Measurements from ENCODE around the gene ALG8. TPM values are rescaled to one million over a fixed set of nuclear protein-coding genes. Genes with fewer than 3 reads are reported as not detected.

ALG8 gene
- total RNA-seq, 1 experiment from 2014 or later = 97.0 TPM

- H3K9me3 ChIP-seq (ENCODE audit: control insufficient read depth, insufficient read depth, low read depth, low read length) = no peaks in the 10 kb centered on the region
- no peak for TF ChIP-seq SIN3A (IDR thresholded peaks at IDR 0.05; ENCODE audit: borderline replicate concordance, insufficient read depth, low read depth, low read length)
- TF ChIP-seq POLR2AphosphoS5 (IDR thresholded peaks at IDR 0.05; ENCODE audit: low read depth, low read length) = no peak
- no peak for TF ChIP-seq TCF7L2 (IDR thresholded peaks at IDR 0.05; ENCODE audit: low read depth, low read length)
- TF ChIP-seq REST (IDR thresholded peaks at IDR 0.05; ENCODE audit: insufficient read depth in 1 of 2, low read depth in 2 of 2, low read length in 1 of 2) = no peak
- TF ChIP-seq CTCF (IDR thresholded peaks at IDR 0.05) = no peak
- POLR2A ChIA-PET = no interaction called here
- intact Hi-C loops (cut with micrococcal nuclease; ENCODE audit: unreplicated experiment) = no loop called here
- H3K4me1 ChIP-seq (ENCODE audit: control insufficient read depth, insufficient read depth, low read length) = no peaks in the 10 kb centered on the region
- DNase-seq (ENCODE audit: low read depth, low spot score) (no peak), ATAC-seq (no peak)
- in situ Hi-C loops (cut with HindIII; ENCODE audit: low pct_unique_long_range_greater_than_20kb, low sequenced_read_pairs) = no loop called here
- no peak overlapping the region for H3K4me3 ChIP-seq (ENCODE audit: low read depth in 2 of 2, low read length in 2 of 2)
- H3K27ac ChIP-seq (ENCODE audit: low read length) = no peak overlapping the region
- no peaks in the 10 kb centered on the region for H3K27me3 ChIP-seq (ENCODE audit: control insufficient read depth, insufficient read depth, low read length)
- peaks cover 14% of the 10 kb centered on the region; the same call in 1 of the 2 replicates for H3K36me3 ChIP-seq (ENCODE audit: control insufficient read depth, insufficient read depth, low read length)
- BruUV-seq (replicated peaks) = no TSS peak
- CTCF ChIA-PET = interaction anchor here (0.7 kb wide), 1 partner anchor 76 kb away, joined by 8 read pairs; no protein-coding TSS in a partner anchor
These were observed 12.0 kb downstream of the ALG8 start for GRCh38 chr11:78127403-78127802.

GRCh38 chr11:78112582-78113275 is 26.7 kb downstream of the ALG8 start:
- CTCF ChIA-PET = no interaction called here
- DNase-seq (ENCODE audit: low read depth, low spot score) = no peak
- intact Hi-C loops (cut with micrococcal nuclease; ENCODE audit: unreplicated experiment) (no loop called here), in situ Hi-C loops (cut with HindIII; ENCODE audit: low pct_unique_long_range_greater_than_20kb, low sequenced_read_pairs) (no loop called here)
- H3K27me3 ChIP-seq (ENCODE audit: control insufficient read depth, insufficient read depth, low read length) = no peaks in the 10 kb centered on the region
- no TSS peak for BruUV-seq (replicated peaks)
- POLR2A ChIA-PET = no interaction called here
- H3K9me3 ChIP-seq (ENCODE audit: control insufficient read depth, insufficient read depth, low read depth, low read length) = no peaks in the 10 kb centered on the region
- H3K27ac ChIP-seq (ENCODE audit: low read length) = no peak overlapping the region
- H3K36me3 ChIP-seq (ENCODE audit: control insufficient read depth, insufficient read depth, low read length) = peaks cover 17% of the 10 kb centered on the region
- H3K4me3 ChIP-seq (ENCODE audit: low read depth in 2 of 2, low read length in 2 of 2) = no peak overlapping the region
- TF ChIP-seq REST (IDR thresholded peaks at IDR 0.05; ENCODE audit: insufficient read depth in 1 of 2, low read depth in 2 of 2, low read length in 1 of 2) (no peak), SIN3A (IDR thresholded peaks at IDR 0.05; ENCODE audit: borderline replicate concordance, insufficient read depth, low read depth, low read length) (no peak), TCF7L2 (IDR thresholded peaks at IDR 0.05; ENCODE audit: low read depth, low read length) (no peak), CTCF (IDR thresholded peaks at IDR 0.05) (no peak), POLR2AphosphoS5 (IDR thresholded peaks at IDR 0.05; ENCODE audit: low read depth, low read length) (no peak)
- no peaks in the 10 kb centered on the region for H3K4me1 ChIP-seq (ENCODE audit: control insufficient read depth, insufficient read depth, low read length)
- ATAC-seq = no peak

Data from Panc1 (cell line).